HL-60 (cell line): ENCODE measurements around the gene PCSK2.
A peak's percentile ranks its signal among the peaks of the same experiment; 100 is the strongest.

ENCODE experiments used
- DNase-seq, 2 experiments: peaks; one replicate each; pipeline ENCODE4 v3.0.0-alpha.2; 2010 to 2020; ENCODE audit warnings: low read depth in 1 of 2, low spot score in 1 of 2
- H3K27ac ChIP-seq: fragments of 250-450 bp; sonication (Bioruptor Pico); replicated peaks from 2 replicates; pipeline ENCODE4 v1.5.1; 2020; ENCODE audit warnings: mild to moderate bottlenecking, moderate library complexity
- H3K27me3 ChIP-seq: fragments of 250-450 bp; sonication (Bioruptor Pico); 2 replicates; pipeline ENCODE4 v1.5.1; 2021; ENCODE audit warnings: mild to moderate bottlenecking, moderate library complexity; ENCODE audit not compliant: insufficient read depth, poor library complexity, severe bottlenecking
- H3K4me3 ChIP-seq: replicated peaks from 2 replicates; pipeline ENCODE4 v1.5.1; 2011; ENCODE audit warnings: mild to moderate bottlenecking, control low read depth, low read length; ENCODE audit not compliant: insufficient read depth
- CTCF ChIP-seq: IDR thresholded peaks from one replicate; pipeline ENCODE4 v1.5.1; 2011; ENCODE audit warnings: low read length, control low read depth, inconsistent platforms; ENCODE audit not compliant: insufficient read depth
- GABPA ChIP-seq: IDR thresholded peaks from 2 replicates; pipeline ENCODE4 v1.6.1; 2012; ENCODE audit warnings: low read depth
- POLR2AphosphoS5 ChIP-seq: IDR thresholded peaks from 2 replicates; pipeline ENCODE4 v1.6.1; 2012; ENCODE audit warnings: low read depth
- REST ChIP-seq: IDR thresholded peaks from 2 replicates; pipeline ENCODE4 v1.6.1; 2012; ENCODE audit warnings: low read depth; ENCODE audit not compliant: insufficient replicate concordance
- SPI1 ChIP-seq: IDR thresholded peaks from 2 replicates; pipeline ENCODE4 v1.6.1; 2012; ENCODE audit warnings: low read depth, mild to moderate bottlenecking, borderline replicate concordance

PCSK2 gene

GRCh38 chr20:17427638-17428037 lies 200.8 kb downstream of the PCSK2 start:
- TF ChIP-seq GABPA = no peak
- no peak for TF ChIP-seq CTCF
- TF ChIP-seq POLR2AphosphoS5 = no peak
- no peak for TF ChIP-seq REST
- no peak for TF ChIP-seq SPI1
- DNase-seq = no peak
- Histone ChIP-seq H3K27me3 (no peaks in the 10 kb centered on the region), H3K27ac (no peak overlapping the region), H3K4me3 (no peak overlapping the region)

- TF ChIP-seq REST (no peak), SPI1 (no peak), GABPA (no peak), CTCF (no peak), POLR2AphosphoS5 (no peak)
- no peak overlapping the region for H3K27ac ChIP-seq
- H3K27me3 ChIP-seq = peaks cover 3% of the 10 kb centered on the region
- DNase-seq = no peak
- no peak overlapping the region for H3K4me3 ChIP-seq
Observed at GRCh38 chr20:17430125-17430950, 203.5 kb downstream of the PCSK2 start.

GRCh38 chr20:17431621-17432364 lies 205.0 kb downstream of the PCSK2 start:
- H3K27me3 ChIP-seq = peaks cover 3% of the 10 kb centered on the region
- H3K27ac ChIP-seq = no peak overlapping the region
- H3K4me3 ChIP-seq = no peak overlapping the region
- TF ChIP-seq CTCF (peak; percentile 35), POLR2AphosphoS5 (no peak)
- peak in 1 of 2 experiments; percentile 13 for DNase-seq
